PC-9 (cell line): Measurements from ENCODE around the gene NPSR1.

Experiments
- CTCF ChIP-seq: fragments of 200-600 bp; sonication (generic); conservative IDR thresholded peaks from 2 replicates; pipeline ENCODE4 v1.6.1; 2017; ENCODE audit warnings: mixed run types, antibody characterized with exemption, mild to moderate bottlenecking, moderate library complexity
- EZH2 ChIP-seq: fragments of 200-600 bp; sonication (generic); IDR thresholded peaks from 2 replicates; pipeline ENCODE4 v1.8.0; 2017; ENCODE audit warnings: antibody characterized with exemption, low read depth

- TF ChIP-seq CTCF (no peak), EZH2 (no peak)
Observed at GRCh38 chr7:34848670-34849069, 190.7 kb downstream of the NPSR1 start.
